GM11168 (cell line): ENCODE results near the gene OR10G2.
"Not testable (repeated sequence)": the region's sequence is repeated elsewhere in the genome, so short reads cannot be mapped to it uniquely, and the experiment has no call there.

Experiments used
- in situ Hi-C: fragments of 300-500 bp; cut with MboI; formaldehyde crosslinking; loops from one replicate; pipeline ENCODE4 v1.12.0; 2022; ENCODE audit warnings: low sequenced_read_pairs; ENCODE audit not compliant: unreplicated experiment

Gene OR10G2

DNA sequence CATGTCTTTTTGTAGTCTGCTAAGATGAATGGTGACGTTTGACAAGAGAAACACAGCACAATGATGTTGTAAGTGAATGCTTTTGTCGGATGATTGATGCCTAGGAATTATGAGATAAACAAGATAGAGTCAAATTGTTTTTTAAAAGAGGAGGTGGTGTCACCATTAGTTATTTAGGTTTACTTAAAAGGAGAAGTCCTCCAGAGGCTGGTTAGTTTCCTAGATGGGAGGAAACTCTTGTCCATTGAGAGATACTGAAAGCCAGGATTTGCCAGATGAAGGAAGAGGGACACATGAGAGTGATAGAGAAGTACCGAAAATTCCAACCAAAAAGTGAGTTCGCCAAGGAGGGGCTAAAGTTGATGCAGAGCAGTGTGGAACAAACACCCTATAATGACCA is at the start of gene OR10G2:
OR10G2 (minus strand) TSS at position 101 of the 400 bp plus-strand sequence; CDS start at position 3, 98 bp downstream.
- in situ Hi-C loops = no loop called here

DNA sequence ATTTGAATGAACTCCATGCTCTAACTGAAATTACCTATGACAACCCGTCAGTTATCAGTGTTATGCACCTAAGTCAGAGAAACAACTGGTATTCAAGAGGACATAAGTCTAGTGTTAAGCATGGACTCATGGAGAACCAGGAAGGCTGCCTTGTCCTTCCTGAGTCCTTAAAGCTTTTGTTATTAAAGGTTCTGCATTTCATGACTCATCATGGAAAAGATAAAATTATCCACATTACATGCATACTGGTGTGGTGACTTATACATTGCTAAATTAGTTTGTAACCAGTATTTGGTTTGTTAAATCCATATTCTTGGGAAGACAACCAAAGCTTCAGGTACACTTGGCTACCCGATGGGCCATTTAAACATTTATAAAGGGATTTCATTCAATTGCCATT is 45.3 kb upstream of the OR10G2 start:
- in situ Hi-C loops = no loop called here

- in situ Hi-C loops = no loop called here
These were observed 40.8 kb upstream of the OR10G2 start for GRCh38 chr14:21675566-21675965.

DNA sequence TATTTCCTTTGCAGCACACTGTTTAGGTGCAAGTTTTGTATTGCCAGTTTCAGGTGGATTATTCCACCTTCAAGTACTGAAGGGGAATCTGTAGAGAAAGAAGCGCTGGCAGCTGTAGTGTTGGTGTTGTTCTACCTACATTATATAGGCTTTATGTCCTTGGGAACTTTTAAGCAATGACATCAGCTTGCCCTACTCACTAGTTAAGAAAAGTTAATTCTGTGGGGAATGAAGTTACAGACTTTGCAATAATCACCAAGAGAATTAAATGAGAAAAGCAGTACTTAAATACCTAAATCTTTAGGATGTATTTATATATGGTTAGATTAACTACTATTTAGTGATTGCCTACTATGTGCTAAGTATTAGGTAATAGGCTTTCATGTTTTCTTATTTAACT is 39.0 kb upstream of the OR10G2 start, which contains the start of gene OR4E1:
OR4E1 (minus strand) TSS at position 101 of the 400 bp plus-strand sequence. CDS start 2,883 bp downstream, outside the sequence.
- in situ Hi-C loops = no loop called here

DNA sequence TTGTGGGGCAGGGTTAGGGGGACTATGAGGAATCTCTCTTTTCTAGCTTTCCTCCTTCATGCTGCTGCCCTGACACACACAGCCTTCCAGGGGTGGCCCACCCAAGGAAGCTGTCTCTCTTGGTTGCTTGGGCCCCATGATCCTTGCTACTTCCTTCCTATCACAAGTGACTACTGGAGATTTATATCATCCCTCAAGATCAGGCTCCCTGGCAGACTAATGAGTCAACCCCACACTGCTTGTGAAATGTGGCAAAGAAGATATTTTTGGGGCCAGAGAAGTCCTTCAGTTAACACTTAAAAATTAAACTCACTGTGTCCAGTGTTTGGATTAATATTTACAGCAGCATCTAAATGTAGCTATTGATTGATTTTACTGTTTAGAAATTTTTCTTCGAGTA is 37.4 kb upstream of the OR10G2 start:
- in situ Hi-C loops = no loop called here

DNA sequence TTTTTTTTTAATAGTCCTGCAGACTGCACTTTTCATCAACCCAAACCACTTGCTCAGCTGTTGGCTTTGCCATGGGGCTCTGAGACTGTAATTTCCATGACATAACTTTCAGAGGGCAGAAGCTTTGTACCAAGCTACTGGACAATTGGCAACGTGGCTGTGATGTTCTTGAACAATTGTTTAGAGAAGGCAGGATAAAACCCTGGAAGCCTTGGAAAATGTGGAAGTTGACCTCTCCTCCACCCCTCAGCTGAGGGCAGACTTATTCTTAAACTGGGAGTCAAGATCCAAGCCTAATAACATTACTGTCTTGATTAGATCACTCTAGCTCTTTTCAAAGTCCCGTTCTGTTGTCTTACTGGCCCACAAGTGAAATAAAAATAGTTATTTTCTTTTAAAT is 36.6 kb upstream of the OR10G2 start:
- in situ Hi-C loops = no loop called here

GRCh38 chr14:21669284-21669683 is 34.5 kb upstream of the OR10G2 start:
- in situ Hi-C loops = no loop called here

DNA sequence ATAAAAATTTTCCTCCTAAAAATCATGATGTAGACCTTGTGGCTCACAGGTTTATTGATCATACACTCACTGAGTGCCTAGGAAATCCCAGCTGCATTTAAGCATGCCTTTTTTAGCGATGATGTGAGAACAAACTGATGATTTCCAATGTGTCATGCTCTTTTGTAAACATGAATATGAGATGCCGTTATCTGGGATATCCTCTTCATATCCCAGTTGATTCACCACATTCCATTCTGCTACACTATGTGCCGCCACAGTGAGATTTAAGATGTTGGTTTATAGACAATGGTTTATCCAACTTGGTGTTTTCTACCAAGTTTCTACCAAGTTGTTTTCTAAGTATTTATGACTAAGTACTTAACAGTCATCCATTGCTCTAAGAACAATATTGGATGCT is 33.6 kb upstream of the OR10G2 start:
- in situ Hi-C loops = no loop called here

DNA sequence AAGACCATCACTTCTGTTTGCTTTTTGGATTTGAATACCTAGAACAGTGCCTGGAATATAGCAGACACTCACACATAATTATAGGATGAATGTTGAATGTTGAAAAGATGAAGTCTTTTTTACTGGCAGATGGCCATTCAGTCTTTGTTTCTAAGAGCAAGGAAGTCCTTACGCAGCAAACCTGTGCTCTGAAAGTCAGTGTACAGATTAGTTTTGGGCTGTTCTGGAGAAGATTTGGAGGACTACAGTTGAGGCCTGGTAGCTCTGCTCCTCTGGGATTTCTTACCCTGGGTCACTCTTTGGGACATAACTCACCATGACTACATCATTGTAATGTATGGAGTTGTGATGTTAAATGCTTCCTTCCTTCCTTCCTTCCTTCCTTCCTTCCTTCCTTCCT is 22.2 kb upstream of the OR10G2 start:
- in situ Hi-C loops = no loop called here

GRCh38 chr14:21654215-21654614 is 19.5 kb upstream of the OR10G2 start:
- in situ Hi-C loops = no loop called here

DNA sequence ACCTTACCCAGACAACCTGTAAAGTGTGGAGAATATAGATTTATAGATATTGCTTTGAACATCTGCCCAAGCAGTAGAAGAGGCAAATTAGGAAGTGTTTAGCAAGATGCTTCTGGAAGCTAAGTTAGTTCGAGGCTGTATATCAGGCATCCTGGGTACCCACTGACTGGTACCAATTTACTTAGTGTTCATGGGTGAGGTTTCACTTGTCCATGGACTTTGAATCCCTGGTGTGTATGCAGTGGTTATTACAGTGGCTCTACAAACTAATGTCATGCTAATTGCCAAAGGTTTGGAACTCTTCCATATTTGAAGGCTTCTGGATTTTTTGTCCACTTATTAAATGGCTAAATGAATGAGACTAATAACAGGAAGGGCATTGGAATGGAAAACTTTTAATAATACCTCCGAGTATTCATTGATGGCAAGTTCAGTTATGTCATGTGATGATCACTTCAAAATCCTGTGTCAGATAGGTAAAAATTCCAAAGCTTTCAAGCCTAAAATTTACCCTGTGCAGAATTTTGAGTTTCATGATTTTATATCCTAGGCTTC is 18.7 kb upstream of the OR10G2 start, which contains the start of gene OR4E2:
OR4E2 (plus strand) TSS at position 505 of the 555 bp plus-strand sequence. CDS start 11,248 bp downstream, outside the sequence.
- in situ Hi-C loops = no loop called here

- in situ Hi-C loops = no loop called here
These were observed 17.6 kb upstream of the OR10G2 start for GRCh38 chr14:21652209-21652808.

GRCh38 chr14:21647380-21647779 is 12.6 kb upstream of the OR10G2 start:
- in situ Hi-C loops = no loop called here

DNA sequence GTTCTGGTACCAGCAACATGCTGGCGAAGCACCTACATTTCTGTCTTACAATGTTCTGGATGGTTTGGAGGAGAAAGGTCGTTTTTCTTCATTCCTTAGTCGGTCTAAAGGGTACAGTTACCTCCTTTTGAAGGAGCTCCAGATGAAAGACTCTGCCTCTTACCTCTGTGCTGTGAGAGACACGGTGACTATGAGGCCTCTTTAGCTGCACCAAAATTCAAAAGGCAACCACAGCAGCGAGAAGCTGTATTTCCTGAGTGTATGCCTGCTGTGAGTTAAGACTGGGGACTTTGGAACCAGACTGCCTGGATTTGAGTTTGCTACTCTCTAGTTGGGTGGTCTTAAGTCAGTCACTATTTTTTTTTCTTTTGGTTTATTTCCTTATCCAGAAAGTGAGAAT is 8.7 kb upstream of the OR10G2 start:
- in situ Hi-C loops = no loop called here

- in situ Hi-C loops = no loop called here
These were observed 7.9 kb upstream of the OR10G2 start for GRCh38 chr14:21642683-21643082.

GRCh38 chr14:21631084-21631483 is 3.7 kb downstream of the OR10G2 start:
- in situ Hi-C loops = no loop called here

GRCh38 chr14:21630503-21630902 is 4.2 kb downstream of the OR10G2 start:
- in situ Hi-C loops = not testable (repeated sequence)

- in situ Hi-C loops = no loop called here
These were observed 8.1 kb downstream of the OR10G2 start for GRCh38 chr14:21626491-21627230.

GRCh38 chr14:21617614-21618013 is 17.1 kb downstream of the OR10G2 start:
- in situ Hi-C loops = no loop called here

- in situ Hi-C loops = no loop called here
These were observed 20.5 kb downstream of the OR10G2 start for GRCh38 chr14:21614240-21614639.

- in situ Hi-C loops = no loop called here
These were observed 22.4 kb downstream of the OR10G2 start for GRCh38 chr14:21612324-21612723.
